Measurements from ENCODE around the gene TPCN2.

DNA sequence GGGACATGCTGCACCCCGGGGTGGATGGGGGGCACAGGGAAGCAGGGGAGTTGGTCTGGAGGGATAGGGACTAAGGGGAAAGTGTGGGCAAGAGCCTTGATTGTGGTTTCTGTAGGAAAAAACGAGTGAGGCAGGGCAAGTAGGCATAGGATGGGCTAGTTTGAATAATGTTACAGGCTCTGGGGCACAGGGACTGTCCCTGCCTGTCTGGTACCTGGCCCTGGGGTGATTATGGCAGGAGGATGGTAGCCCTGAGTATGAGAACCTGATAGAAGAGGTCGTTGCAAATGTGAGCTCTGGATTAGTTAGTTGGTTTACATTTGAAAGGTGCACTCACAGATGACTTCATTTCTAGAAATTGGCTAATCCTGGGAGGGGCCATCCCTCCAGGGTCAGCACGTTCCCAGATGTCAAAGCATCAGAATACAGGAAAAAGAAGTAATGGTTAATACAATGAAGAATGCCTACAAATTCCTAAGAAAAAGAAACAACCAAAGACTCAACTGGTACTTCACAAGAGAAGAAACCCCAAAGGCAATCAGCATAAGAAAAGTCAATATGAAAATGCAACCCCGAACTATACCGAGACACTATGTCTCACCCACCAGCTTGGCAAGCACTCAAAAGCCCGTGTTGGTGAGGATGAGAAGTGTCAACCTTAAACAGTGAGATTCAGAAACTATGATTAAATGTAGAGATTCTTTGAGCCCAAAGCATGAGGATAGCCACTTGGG is 95.8 kb downstream of the TPCN2 start:
- TF ChIP-seq CTCF (IDR thresholded peaks at IDR 0.05) = no peak
- no peak for TF ChIP-seq POLR2A (IDR thresholded peaks at IDR 0.05)
